HG03280 (cell line): ENCODE measurements around the gene EMC10.

Experiments used
- ATAC-seq: cut with Tn5 transposase; IDR thresholded peaks from one replicate; pipeline ENCODE4 v1.9.1; 2021; ENCODE audit warnings: mild to moderate bottlenecking, moderate library complexity; ENCODE audit not compliant: unreplicated experiment

The EMC10 gene

DNA sequence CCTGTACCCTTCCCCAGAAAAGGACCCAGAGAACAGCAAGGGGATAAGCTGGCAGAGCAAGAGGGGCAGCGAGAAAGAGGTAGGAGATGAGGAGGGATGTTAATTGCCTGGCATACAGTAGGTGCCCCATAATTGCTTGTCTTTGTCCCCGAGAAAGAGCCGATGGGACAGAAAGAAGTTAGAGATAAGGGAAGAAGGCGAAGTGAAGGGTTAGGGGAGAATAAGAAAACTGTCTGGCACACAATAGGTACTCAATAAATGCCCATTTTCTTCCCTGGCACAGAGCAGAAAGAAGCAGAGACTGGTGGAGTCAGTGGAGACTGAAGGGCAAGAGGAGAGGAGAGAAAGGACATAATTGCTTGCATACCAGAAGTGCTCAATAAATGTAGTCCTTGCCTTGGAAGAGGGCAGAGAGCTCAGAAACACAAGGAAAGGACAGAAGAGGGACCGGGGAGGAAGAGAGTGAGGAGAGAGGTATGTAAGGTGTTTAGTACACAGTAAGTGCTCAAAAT, 18.8 kb downstream of the EMC10 start:
- no peak for ATAC-seq

DNA sequence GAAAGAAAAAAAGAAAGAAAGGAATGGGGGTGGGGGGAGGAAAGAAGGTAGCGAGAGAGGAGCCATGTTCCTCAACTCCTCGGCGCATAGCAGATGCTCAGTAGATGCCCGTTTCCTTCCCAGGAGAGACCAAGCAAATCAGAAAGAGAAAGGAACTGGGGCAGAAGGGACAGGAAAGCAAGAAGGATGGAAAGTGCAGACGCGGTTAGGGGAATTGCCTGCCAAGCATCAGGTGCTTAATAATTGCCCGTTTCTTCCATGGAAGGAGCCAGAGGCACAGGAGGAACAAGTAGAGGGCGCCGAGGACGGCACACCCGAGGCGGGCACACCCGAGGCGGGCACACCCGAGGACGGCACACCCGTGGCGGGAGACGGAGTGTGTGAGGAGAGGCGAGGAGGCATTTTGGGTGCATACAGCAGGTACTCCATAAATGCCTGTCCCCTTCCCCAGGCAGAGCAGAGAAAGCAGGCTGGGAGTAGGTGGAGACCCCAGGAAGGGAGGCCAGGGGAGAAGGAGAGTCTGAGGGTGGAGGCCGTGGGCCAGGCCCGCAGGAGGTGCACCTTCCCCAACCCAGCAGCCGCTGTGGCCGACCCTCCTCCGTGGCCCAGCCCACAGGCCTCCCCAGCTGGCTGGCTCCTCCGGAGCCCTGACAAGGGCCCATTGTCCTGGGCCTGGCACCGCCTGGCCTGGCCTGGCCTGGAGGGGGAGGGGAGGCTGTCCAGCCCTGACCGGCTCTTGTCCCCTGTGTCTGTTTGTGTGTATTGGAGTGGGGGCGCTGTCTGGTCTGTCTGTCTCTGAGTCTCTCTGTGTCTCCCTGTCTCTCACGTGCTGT, 20.1 kb downstream of the EMC10 start:
- no peak for ATAC-seq

DNA sequence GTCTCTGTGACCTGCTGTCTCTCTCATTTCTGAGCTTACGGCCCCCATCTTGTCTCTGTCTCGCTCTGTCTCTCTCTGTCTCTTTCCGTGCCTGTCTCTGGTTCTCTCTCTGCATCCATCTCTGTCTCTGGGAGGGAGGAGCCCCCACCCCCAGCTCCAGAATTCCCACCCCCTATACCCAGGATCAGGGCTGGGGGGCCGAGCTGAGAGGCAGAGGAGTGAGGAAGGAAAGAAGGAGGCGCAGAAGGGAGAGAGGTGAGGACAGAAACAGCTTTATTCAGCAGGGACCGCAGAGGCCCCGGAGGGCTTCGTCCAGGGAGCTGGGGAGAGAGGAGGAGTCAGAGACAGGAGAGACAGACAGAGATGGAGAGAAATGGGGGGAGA, 20.7 kb downstream of the EMC10 start:
- ATAC-seq: no peak

DNA sequence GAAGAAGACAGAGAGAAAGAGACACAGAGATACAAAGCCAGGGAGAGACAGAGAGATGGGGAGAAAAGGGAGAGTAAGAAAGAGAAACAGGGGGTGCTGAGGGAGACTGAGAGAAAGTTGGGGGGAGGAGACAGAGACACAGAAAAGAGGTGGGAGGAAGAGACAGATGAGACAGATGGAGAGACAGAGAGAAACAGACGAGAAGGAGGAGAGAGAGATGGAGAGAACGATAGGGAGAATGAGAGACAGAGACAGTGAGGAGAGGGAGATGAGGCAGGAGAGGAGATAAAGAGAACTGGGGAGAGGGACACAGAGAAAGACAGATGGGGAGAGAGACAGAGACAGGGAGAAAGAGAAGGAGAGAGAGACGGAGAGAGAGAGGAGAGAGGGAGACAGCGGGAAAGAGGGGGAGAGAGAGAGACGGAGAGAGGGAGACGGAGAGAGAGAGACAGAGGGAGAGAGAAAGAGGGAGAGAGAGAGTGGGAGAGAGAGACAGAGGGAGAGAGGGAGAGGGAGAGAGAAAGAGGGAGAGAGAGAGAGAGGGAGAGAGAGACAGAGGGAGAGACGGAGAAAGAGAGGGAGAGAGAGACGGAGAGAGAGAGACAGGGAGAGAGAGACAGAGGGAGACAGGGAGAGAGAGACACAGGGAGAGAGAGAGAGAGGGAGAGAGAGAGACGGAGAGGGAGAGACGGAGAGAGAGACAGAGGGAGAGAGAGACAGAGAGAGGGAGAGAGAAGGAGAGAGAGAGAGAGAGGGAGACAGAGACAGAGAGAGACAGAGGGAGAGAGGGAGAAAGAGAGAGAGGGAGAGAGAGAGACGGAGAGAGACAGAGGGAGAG, 22.1 kb downstream of the EMC10 start:
- no peak for ATAC-seq

DNA sequence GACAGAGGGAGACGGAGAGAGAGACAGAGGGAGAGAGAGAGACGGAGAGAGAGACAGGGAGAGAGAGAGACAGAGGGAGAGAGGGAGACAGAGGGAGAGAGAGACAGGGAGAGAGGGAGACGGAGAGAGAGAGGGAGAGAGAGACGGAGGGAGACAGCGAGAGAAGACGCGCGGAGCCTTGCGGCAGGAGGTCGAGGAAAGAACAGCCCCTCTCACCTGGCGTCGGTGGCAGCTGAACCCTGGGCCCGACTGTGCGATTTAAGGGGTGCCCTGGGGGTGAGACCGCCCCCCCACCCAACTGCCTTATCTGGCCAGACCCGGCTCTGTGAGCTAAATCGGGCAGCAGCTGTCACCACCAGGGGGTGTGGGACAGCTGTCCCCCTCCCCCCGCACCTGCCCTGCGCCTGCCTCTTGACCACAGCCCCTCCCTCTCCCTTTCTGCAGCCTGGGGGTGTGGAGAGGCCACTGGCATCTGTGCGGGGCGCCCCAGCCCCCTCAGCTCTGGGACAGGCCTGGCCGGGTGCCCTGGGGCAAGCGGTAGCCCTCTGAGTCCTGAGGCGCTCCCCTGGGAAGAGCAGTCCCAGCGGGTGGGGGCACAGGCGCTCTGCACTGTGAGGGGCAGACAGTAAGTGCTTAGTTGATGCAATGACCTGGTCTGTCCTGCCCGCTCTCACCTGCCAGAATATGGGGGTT, 23.9 kb downstream of the EMC10 start:
- ATAC-seq: no peak

DNA sequence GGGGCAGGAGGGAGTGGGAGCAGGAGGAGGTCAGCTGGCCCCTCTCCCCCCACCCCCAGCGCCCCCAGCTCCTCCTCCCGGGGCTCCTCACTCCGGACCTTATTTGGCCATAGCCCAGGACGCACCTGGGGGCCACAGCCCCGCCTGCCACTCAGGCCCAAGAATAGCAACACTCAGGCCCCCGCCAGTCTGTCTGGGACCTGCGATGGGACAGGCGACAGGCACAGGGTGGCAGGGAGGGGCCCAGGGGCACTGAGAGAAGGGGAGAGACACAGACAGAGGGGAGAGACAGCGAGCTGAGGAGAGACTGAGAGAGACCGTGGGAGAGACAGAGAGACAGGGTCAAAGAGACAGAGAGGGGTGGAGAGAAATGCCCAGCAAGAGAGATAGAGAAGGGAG, 24.4 kb downstream of the EMC10 start:
- no peak for ATAC-seq

DNA sequence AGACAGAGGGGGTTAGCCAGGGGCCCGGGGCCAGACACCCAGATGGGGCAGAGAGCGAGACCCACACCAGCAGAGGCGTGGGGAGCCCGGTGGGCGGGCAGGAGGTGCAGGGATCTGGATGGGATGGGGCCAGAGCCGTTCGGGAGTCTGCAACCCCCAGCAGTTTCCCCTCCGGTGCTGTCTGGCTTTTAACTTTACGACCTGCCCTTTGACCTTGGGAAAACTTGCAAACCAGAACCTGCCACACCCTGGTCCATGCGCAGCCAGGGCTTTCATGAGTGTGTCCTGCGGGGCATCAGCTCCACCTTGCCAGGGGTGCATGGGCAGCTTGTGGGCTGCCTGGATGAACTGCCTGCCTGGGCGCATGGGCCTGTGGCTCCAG, 24.9 kb downstream of the EMC10 start:
- no peak for ATAC-seq

DNA sequence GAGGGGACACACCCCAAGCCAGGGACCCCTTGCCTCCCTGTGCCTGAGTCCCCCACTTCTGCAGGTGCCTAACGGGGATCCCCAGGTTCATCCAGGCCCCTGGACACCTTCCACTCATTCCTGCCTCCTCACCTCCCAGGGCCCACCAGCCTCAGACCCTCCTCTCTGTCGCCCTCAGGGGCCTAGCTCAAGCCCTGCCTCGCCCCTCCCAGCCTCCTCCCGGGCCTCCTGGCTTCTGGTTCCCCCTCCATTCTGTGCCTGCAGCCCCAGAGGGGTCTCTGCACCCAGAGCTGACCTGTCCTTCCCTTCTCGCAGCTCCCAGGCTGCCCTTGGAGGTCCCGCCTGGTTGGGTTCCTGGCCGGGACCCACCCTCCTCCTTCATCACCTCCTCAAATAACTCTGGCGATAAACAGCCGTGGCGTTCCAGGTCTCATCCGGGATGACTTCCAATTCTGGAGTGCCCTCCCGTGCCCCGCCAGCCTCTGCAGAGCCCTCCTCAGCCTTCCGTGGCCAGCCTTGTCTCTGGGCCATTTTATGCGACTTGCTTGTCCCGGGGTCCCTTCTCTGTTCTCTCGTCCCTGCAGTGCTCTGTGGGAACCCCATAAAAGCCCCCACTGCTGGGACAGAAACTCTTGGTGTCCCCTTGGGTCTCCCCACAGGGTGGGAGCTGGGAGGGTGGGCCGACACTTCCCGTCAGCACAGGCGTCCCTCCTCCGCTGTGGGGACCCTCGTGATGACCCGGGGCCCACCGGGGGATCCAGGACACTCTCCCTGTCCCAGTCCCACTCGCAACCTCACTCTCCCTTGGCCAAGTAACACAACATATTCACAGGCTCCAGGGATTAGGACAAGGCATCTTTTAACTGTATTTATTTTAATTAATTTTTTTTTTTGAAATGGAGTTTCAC, 25.5 kb downstream of the EMC10 start:
- no peak for ATAC-seq

DNA sequence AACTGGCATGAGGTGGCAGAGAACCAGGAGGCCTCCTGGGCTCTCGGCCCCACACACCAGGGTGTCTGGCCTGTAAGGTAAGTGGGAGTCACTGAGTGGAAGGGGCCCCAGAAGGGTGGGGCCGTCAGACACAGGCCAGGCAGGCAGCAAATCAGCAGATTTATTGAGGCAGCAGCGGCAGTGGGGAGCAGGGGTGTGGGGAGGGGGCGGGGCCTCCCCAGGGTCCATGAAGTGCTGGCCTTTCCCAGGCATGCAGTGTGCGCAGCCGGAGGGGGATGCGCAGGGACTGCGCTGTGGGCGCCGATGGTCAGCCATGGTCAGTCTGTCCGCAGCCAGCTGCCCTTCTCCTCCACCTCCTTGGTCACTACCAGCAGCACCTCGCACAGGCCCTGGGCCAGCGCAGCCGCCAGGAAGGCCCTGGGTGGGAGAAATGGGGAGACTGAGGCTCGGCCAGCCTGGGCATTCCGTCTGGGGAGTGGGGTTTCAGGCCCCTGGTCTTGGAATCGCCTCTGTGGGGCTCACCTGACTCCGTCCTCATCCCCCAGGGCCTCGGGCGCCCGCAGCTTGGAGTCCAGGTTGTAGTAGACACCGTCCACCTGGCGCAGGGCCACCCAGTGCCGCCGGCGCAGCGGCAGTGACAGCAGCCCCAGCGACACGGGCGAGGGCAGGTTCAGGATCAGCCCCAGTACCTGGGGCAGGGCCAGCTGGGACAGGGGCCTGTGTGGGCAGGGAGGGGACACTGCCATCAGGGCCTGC, 29.7 kb downstream of the EMC10 start:
- no peak for ATAC-seq

DNA sequence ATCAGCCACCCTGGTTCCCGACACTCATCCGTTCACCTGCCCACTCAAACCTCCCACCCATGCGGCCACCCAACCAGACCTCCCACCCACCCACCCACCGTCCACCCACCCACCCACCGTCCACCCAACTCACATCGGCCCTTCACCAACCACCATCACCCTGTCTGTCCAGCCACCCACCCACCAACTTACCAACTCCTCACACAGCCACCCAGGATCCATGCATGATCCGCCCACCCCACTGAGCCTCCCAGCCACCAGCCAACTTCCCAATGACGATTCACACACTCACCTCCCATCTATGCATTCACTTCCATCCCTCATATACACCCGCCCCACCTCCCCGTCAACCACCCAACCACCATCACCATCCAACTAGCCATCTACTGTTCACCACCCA, 30.4 kb downstream of the EMC10 start:
- ATAC-seq: no peak

DNA sequence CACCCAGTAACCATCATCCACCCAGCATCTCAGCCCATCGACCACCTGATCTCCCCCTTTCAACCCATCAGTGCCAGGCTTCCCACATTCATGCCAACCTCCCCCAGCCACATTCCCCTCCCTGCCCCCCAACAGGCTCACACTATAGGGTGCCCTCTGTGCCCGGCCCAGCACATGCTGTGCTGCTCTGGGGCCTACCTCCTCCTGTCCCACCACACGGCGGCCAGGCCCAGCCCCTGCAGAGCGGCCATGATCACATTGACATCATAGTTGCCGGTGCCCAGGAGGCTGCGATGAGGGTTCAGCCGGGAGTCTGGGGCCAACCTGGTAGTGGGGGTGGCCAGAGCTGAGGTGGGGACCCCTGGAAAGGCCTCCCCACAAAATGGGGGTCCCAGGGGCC, 31.1 kb downstream of the EMC10 start:
- ATAC-seq: no peak

DNA sequence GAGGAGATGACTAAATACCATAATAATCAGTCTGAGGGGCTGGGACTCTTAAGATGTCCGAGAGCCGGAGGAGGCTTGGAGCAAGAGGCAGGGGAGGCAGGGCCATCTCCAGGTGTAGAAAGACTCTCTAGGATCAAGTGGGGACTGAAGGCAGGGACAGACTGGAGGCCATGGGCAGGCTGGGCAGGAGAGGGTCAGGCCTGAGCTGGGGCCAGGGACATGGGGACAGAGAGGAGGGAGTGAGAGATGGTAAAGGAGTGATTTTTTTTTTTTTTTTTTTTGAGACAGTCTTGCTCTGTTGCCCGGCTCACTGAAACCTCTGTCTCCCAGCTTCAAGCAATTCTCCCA, 32.5 kb downstream of the EMC10 start:
- ATAC-seq: no peak

DNA sequence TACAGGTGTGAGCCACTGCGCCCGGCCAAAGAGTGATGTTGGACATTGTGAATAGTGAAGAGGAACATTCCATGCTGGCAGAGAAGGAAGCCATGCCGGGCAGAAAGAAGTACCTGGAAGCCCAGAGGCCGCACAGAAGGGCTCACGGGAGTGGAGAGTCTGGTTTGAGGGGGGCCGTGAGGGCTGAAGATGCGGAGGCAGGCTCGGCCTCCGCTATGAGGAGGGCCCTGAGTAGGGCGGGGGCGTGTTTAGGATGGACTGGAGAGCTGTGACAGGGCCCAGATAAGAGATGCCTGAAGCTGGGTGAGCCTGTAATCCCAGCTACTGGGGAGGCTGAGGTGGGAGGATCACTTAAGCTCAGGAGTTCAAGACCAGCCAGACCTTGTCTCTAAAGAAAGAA, 33.1 kb downstream of the EMC10 start:
- ATAC-seq: no peak

DNA sequence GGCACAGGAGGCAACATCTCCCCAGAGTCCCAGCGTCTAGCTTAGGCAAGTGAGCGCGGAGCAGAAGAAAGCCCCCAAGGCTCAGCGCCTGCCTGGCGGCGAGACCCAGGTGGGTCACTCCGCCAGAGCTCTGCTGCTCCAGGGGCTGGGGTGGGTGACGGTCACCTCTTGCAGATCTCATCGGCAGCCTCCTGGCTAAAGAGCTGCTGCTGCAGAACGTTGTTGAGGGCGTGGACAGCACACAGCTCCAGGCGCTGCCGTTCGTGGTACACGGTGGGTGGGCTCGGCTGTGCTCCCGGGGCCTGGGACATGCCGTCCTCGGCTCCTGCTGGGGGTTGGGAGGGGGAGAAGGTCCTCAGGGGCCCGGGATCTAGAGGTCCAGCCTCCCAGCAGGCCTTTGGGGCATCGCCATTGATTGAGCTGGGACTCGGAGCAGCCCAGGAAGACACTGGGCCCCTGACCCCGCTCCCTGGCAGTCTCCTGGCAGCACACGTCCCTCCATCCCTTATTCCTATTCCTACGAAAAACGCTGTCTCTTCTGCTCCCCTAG, 33.9 kb downstream of the EMC10 start:
- ATAC-seq: no peak

DNA sequence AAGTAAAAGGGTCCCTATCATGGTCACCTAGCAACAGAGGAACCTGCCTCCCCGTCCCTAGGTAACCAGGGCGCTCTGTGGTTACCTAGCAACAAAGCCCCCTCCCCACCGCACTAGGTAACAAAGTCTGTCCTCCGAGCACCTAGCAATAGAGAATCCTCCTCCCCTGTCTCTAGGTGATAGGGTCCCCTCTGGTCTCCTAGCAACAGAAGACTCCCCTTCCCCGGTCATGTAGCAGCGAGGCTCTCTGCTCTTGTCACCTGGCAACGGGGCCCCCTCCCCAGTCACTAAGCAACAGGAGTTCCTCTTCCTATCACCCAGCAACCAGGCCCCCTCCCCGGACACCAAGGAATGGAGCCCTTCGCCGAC, 34.4 kb downstream of the EMC10 start:
- no peak for ATAC-seq

DNA sequence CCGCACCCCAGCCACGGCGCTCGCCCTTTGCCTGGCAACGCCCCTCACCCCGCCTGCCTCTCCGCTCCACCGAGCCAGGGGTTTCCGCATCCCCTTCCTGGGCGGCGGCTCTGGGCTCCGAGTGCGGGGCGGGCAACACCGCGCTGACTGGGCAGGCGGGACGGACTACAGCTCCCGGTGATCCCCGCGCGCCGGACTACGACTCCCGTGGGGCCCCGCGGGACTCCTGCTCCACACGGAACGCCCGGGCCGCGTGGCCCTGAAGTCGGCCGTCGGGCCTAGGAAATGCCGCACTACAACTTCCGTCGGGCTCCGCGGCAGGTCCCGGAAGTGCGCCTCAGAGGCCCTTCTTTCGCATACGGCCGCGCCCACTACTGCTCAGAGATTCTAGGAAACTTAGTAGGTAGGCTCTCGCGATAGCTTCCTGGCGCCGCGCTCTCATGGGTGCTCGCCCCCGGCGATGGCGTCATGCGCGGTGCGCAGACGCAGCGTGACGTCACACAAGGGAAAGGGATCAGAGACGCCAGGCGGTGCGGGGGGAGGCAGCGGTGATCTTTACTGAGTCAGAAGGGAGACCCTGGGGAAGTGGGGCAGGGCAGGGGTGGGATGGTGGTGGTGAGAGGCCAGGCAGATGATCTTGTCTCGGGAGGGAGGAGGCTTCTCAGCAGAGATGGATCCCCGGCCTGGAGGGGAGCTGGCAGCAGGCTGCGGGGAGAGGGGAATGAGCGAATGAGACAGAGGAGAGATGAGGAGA, 34.9 kb downstream of the EMC10 start, which contains the start of gene JOSD2:
Gene JOSD2, minus strand, starts transcription at position 123 of the 754 bp plus-strand sequence. CDS start 760 bp downstream, outside the sequence.
- peak; percentile 90 for ATAC-seq

DNA sequence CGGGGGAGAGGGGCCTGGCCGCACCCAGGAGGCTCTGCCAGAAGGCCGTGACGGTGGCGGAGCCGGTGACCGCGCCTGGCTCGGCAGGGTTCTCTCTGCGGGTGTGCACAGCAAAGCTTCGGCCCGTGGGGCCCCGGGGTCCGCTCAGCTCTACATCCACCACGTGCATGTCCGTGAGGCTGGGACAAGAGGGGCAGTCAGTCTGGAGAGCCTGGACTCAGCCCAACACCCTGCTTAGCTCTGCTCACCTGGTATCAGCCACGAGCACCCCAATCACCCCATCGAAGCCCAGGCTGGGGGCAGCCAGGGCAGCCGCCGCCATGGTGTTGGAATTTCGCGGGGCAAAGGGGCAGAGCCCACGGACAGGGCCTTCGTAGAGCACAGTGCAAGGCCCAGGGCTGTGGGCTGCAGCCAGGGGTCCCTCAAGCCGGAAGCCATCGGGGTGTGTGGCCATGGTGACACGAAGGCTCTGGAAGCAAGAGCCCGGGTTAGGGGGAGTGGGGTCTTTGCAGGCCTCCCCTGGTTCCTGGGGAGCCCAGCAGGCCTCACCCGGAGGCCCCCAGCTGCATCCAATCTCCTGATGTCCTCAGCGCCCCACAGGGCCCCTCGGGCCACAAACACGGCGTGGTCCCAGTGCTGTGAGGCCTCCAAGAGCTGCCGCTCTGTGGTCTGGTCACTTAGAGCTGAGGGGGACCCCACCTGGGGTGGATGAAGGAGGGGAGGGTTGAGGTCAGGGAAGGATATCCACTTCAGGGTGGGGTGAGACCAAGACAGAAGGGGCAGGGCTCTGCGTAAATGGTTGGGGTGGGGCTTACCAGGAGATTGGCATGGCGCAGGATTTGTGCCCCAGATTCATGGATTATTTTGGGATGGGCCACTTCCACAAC, 36.0 kb downstream of the EMC10 start:
- ATAC-seq: no peak
